HEK293 (cell line): Measurements from ENCODE around the gene HARS2.

Experiments used
- CTCF ChIP-seq: fragments of 450-650 bp; formaldehyde crosslinking; IDR thresholded peaks from 2 replicates; pipeline ENCODE4 v1.5.1; 2016; ENCODE audit warnings: missing biosample characterization, missing genetic modification characterization
- PBX3 ChIP-seq: sonication (generic); formaldehyde crosslinking; IDR thresholded peaks from 2 replicates; pipeline ENCODE4 v1.8.1; 2022; ENCODE audit warnings: mild to moderate bottlenecking, moderate library complexity, missing genetic modification reagents
- SP2 ChIP-seq: fragments of 450-650 bp; formaldehyde crosslinking; IDR thresholded peaks from 2 replicates; pipeline ENCODE4 v1.5.1; 2016; ENCODE audit warnings: missing biosample characterization, missing genetic modification characterization
- ZNF274 ChIP-seq, 2 experiments: fragments of 200-500 bp in 1 of 2; fragments of 450-650 bp in 1 of 2; sonication (Bioruptor generic) in 1 of 2; formaldehyde crosslinking in 1 of 2; IDR thresholded peaks; 2 replicates each; pipeline versions ENCODE4 v1.5.1 to v1.6.1; 2014 to 2016; ENCODE audit warnings: borderline replicate concordance in 1 of 2, inconsistent platforms in 1 of 2, low read length in 1 of 2, missing biosample characterization in 1 of 2, missing genetic modification characterization in 1 of 2
- ZNF530 ChIP-seq: fragments of 450-650 bp; formaldehyde crosslinking; IDR thresholded peaks from 2 replicates; pipeline ENCODE4 v1.5.1; 2016; ENCODE audit warnings: low read depth, missing biosample characterization, missing genetic modification characterization
- ZNF660 ChIP-seq: fragments of 450-650 bp; IDR thresholded peaks from 2 replicates; pipeline ENCODE4 v1.5.1; 2018; ENCODE audit warnings: missing biosample characterization, mild to moderate bottlenecking, missing genetic modification characterization
- ZNF670 ChIP-seq: fragments of 450-650 bp; formaldehyde crosslinking; IDR thresholded peaks from 2 replicates; pipeline ENCODE4 v1.5.1; 2016; ENCODE audit warnings: missing biosample characterization, missing genetic modification characterization, low read depth
- ZSCAN23 ChIP-seq: fragments of 450-650 bp; formaldehyde crosslinking; IDR thresholded peaks from 2 replicates; pipeline ENCODE4 v1.5.1; 2016; ENCODE audit warnings: missing biosample characterization, missing genetic modification characterization
- TF ChIP-seq, protein P1 (sequence below): IDR thresholded peaks from 2 replicates; pipeline ENCODE4 v1.6.1; 2011; ENCODE audit warnings: mild to moderate bottlenecking, low read depth, low read length, borderline replicate concordance
- TF ChIP-seq, protein P2 (sequence below): fragments of 450-650 bp; formaldehyde crosslinking; IDR thresholded peaks from 2 replicates; pipeline ENCODE4 v1.5.1; 2016; ENCODE audit warnings: missing biosample characterization, missing genetic modification characterization, low read depth

GRCh38 chr5:140707812-140708211 is 16.6 kb downstream of the HARS2 start:
- TF ChIP-seq, protein P1, sequence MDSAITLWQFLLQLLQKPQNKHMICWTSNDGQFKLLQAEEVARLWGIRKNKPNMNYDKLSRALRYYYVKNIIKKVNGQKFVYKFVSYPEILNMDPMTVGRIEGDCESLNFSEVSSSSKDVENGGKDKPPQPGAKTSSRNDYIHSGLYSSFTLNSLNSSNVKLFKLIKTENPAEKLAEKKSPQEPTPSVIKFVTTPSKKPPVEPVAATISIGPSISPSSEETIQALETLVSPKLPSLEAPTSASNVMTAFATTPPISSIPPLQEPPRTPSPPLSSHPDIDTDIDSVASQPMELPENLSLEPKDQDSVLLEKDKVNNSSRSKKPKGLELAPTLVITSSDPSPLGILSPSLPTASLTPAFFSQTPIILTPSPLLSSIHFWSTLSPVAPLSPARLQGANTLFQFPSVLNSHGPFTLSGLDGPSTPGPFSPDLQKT: no peak
- TF ChIP-seq ZNF660: no peak
- TF ChIP-seq CTCF (tag by site-specific recombination): no peak
- no peak for TF ChIP-seq PBX3 (CRISPR knock-in tag)
- no peak for TF ChIP-seq ZSCAN23 (tag by site-specific recombination)
- TF ChIP-seq, protein P2, sequence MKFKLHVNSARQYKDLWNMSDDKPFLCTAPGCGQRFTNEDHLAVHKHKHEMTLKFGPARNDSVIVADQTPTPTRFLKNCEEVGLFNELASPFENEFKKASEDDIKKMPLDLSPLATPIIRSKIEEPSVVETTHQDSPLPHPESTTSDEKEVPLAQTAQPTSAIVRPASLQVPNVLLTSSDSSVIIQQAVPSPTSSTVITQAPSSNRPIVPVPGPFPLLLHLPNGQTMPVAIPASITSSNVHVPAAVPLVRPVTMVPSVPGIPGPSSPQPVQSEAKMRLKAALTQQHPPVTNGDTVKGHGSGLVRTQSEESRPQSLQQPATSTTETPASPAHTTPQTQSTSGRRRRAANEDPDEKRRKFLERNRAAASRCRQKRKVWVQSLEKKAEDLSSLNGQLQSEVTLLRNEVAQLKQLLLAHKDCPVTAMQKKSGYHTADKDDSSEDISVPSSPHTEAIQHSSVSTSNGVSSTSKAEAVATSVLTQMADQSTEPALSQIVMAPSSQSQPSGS (tag by site-specific recombination): no peak
- no peak for TF ChIP-seq ZNF274 (IDR thresholded peaks at IDR 0.05; ENCODE audit: low read length)
- TF ChIP-seq ZNF274 (tag by site-specific recombination; IDR thresholded peaks at IDR 0.05; ENCODE audit: borderline replicate concordance): no peak
- TF ChIP-seq SP2 (tag by site-specific recombination): no peak
- no peak for TF ChIP-seq ZNF670 (tag by site-specific recombination)
- TF ChIP-seq ZNF530: no peak
